Measurements from ENCODE around the gene HMCN2.
"Not testable (repeated sequence)": the region's sequence is repeated elsewhere in the genome, so short reads cannot be mapped to it uniquely, and the experiment has no call there.

DNA sequence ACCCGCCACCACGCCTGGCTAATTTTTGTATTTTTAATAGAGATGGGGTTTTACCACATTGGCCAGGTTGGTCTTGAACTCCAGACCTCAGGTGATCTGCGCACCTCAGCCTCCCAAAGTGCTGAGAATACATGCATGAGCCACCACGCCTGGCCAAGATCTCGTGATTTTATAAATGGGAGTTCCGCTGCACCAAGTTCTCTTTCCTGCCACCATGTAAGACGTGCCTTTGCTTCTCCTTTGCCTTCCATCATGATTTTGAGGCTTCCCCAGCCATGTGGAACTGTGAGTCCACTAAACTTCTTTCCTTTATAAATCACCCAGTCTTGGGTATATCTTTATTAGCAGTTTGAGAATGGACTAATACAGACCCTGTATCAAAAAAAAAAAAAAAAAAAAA lies 7.4 kb upstream of the HMCN2 start:
- TF ChIP-seq CTCF (conservative IDR thresholded peaks at IDR 0.05); EZH2 (IDR thresholded peaks at IDR 0.05; ENCODE audit: low read depth): not testable (repeated sequence)
